GM21723 (cell line): ENCODE results near the gene SPG7.

Source experiments
- ATAC-seq: cut with Tn5 transposase; IDR thresholded peaks from one replicate; pipeline ENCODE4 v1.9.1; 2021; ENCODE audit warnings: mild to moderate bottlenecking, moderate library complexity; ENCODE audit not compliant: unreplicated experiment

Gene SPG7

GRCh38 chr16:89510526-89510925, 2.3 kb downstream of the SPG7 start:
- no peak for ATAC-seq

- ATAC-seq = no peak
Observed at GRCh38 chr16:89511374-89511773, 3.2 kb downstream of the SPG7 start.

- ATAC-seq = no peak
Observed at GRCh38 chr16:89512453-89512852, 4.2 kb downstream of the SPG7 start.

GRCh38 chr16:89517128-89517527, 8.9 kb downstream of the SPG7 start:
- ATAC-seq = no peak

GRCh38 chr16:89519881-89520280, 11.7 kb downstream of the SPG7 start:
- ATAC-seq = no peak

GRCh38 chr16:89522287-89522686, 14.1 kb downstream of the SPG7 start:
- no peak for ATAC-seq

- ATAC-seq = no peak
Observed at GRCh38 chr16:89523680-89524344, 15.6 kb downstream of the SPG7 start.

- no peak for ATAC-seq
Observed at GRCh38 chr16:89525146-89525913, 17.1 kb downstream of the SPG7 start.

GRCh38 chr16:89529097-89529496, 20.9 kb downstream of the SPG7 start:
- ATAC-seq = no peak

- ATAC-seq = no peak
Observed at GRCh38 chr16:89530401-89531381, 22.5 kb downstream of the SPG7 start.

GRCh38 chr16:89531821-89532526, 23.8 kb downstream of the SPG7 start:
- no peak for ATAC-seq

GRCh38 chr16:89534252-89534756, 26.1 kb downstream of the SPG7 start:
- no peak for ATAC-seq

- ATAC-seq = no peak
Observed at GRCh38 chr16:89536371-89536770, 28.2 kb downstream of the SPG7 start.

- no peak for ATAC-seq
Observed at GRCh38 chr16:89536886-89537548, 28.8 kb downstream of the SPG7 start.

GRCh38 chr16:89537549-89537925, 29.3 kb downstream of the SPG7 start:
- ATAC-seq = no peak

- no peak for ATAC-seq
Observed at GRCh38 chr16:89538286-89538685, 30.1 kb downstream of the SPG7 start.

- no peak for ATAC-seq
Observed at GRCh38 chr16:89540557-89540956, 32.4 kb downstream of the SPG7 start.

- ATAC-seq = no peak
Observed at GRCh38 chr16:89541792-89542191, 33.6 kb downstream of the SPG7 start.

- no peak for ATAC-seq
Observed at GRCh38 chr16:89544113-89544512, 35.9 kb downstream of the SPG7 start.

GRCh38 chr16:89544713-89545043, 36.5 kb downstream of the SPG7 start:
- no peak for ATAC-seq
